Activated CD8-positive, alpha-beta T cell treated with anti-CD3 and anti-CD28 coated beads for 36 hours (primary cell): ENCODE results near the gene SNCG. TPM values are rescaled to one million over a fixed set of nuclear protein-coding genes. Genes with fewer than 3 reads are reported as not detected.
"Not testable (repeated sequence)": the region's sequence is repeated elsewhere in the genome, so short reads cannot be mapped to it uniquely, and the experiment has no call there.

Source experiments
- ATAC-seq: fragments of 200-7000 bp; cut with Tn5 transposase; one replicate; pipeline ENCODE4 v1.10.0; 2021; ENCODE audit warnings: mild to moderate bottlenecking, moderate library complexity
- CTCF ChIA-PET: fragments of 350-600 bp; sonication (Branson Sonifier 250); formaldehyde crosslinking; loops from one replicate; lab custom pipeline; 2021; ENCODE audit warnings: antibody characterized with exemption; lab: Charles Lee
- POLR2A ChIA-PET: fragments of 350-600 bp; sonication (Branson Sonifier 250); formaldehyde crosslinking; loops from one replicate; lab custom pipeline; 2021; ENCODE audit warnings: antibody characterized with exemption; lab: Charles Lee
- DNase-seq: peaks from one replicate; pipeline ENCODE4 v3.0.0-alpha.2; 2020
- H3K27ac Mint-ChIP-seq: one replicate; pipeline ENCODE4 v1.8.0; 2021; ENCODE audit warnings: mild to moderate bottlenecking, mixed read lengths
- H3K27me3 Mint-ChIP-seq: one replicate; pipeline ENCODE4 v1.8.0; 2021; ENCODE audit warnings: mixed read lengths
- H3K36me3 Mint-ChIP-seq: one replicate; pipeline ENCODE4 v1.8.0; 2021; ENCODE audit warnings: low read depth, mixed read lengths
- H3K4me1 Mint-ChIP-seq: one replicate; pipeline ENCODE4 v1.8.0; 2021; ENCODE audit warnings: low read depth, mixed read lengths
- H3K4me3 Mint-ChIP-seq: one replicate; pipeline ENCODE4 v1.8.0; 2021; ENCODE audit warnings: mild to moderate bottlenecking, moderate library complexity, mixed read lengths
- H3K9me3 Mint-ChIP-seq: one replicate; pipeline ENCODE4 v1.8.0; 2021; ENCODE audit warnings: mixed read lengths
- intact Hi-C: fragments of 100-400 bp; cut with micrococcal nuclease; formaldehyde crosslinking; loops from one replicate; pipeline ENCODE4 v1.10.0; 2022
- total RNA-seq, 2 experiments: library from RNA; stranded (reverse); gene quantifications; one replicate each; pipeline ENCODE4 v1.2.3, GENCODE V29; 2021
- TF ChIP-seq, protein P1 (sequence below): fragments of 200-600 bp; IDR thresholded peaks from one replicate; pipeline ENCODE4 v1.8.0; 2022; ENCODE audit warnings: antibody characterized with exemption, mild to moderate bottlenecking

The SNCG gene
- total RNA-seq, 2 experiments from 2014 or later = not detected

DNA sequence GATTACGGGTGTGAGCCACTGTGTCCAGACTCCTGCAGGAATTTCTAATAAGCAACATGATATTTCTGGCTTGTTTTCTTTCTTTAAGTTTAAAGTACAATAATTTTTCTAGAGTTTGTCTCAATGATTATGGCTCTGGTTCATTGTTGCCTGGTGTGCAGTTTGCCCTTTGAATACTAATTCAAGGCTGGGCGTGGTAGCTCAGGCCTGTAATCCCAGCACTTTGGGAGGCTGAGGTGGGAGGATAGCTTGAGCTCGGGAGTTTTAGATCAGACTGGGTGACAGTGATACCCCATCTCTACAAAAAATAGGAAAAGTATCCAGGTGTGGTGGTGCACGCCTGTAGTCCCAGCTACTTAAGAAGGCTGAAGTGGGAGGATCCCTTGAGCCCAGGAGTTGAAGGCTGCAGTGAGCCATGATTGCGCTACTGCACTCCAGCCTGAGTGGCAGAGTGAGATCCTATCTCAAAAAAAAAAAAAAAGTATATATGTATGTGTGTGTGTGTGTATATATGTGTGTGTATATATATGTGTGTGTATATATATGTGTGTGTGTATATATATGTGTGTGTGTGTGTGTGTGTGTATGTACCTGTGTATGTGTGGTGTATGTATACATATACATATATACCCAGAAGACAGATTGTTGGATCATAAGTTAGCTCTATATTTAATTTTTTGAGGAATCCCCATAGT, 18.1 kb downstream of the SNCG start:
- Mint-ChIP-seq H3K9me3 (no peaks in the 10 kb centered on the region), H3K4me3 (no peak overlapping the region), H3K27ac (no peak overlapping the region), H3K27me3 (peaks cover 2% of the 10 kb centered on the region), H3K36me3 (no peaks in the 10 kb centered on the region), H3K4me1 (peaks cover 4% of the 10 kb centered on the region)
- DNase-seq (no peak), ATAC-seq (no peak)
- POLR2A ChIA-PET = no interaction called here
- CTCF ChIA-PET = interaction anchor here (1.7 kb wide), 1 partner anchor 10 kb away, joined by 4 read pairs; no protein-coding TSS in a partner anchor
- TF ChIP-seq, protein P1, sequence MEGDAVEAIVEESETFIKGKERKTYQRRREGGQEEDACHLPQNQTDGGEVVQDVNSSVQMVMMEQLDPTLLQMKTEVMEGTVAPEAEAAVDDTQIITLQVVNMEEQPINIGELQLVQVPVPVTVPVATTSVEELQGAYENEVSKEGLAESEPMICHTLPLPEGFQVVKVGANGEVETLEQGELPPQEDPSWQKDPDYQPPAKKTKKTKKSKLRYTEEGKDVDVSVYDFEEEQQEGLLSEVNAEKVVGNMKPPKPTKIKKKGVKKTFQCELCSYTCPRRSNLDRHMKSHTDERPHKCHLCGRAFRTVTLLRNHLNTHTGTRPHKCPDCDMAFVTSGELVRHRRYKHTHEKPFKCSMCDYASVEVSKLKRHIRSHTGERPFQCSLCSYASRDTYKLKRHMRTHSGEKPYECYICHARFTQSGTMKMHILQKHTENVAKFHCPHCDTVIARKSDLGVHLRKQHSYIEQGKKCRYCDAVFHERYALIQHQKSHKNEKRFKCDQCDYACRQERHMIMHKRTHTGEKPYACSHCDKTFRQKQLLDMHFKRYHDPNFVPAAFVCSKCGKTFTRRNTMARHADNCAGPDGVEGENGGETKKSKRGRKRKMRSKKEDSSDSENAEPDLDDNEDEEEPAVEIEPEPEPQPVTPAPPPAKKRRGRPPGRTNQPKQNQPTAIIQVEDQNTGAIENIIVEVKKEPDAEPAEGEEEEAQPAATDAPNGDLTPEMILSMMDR = no peak
- intact Hi-C loops = no loop called here

DNA sequence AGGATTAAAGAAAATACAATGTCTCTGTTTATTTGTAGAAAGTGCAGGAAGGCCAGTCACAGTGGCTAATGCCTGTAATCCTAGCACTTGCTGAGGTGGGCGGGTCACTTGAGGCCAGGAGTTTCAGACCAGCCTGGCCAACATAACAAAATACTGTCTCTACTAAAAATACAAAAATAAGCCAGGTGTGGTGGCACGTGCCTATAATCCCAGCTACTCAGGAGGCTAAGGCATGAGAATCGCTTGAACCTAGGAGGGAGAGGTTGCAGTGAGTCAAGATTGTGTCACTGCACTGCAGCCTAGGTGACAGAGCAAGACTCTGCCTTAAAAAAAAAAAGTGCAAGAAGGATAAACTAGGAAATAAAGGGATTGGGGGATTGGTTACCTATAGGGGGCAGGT, 20.1 kb downstream of the SNCG start:
- H3K27ac Mint-ChIP-seq, intact Hi-C loops, CTCF ChIA-PET, H3K27me3 Mint-ChIP-seq, DNase-seq, H3K4me3 Mint-ChIP-seq, ATAC-seq, H3K4me1 Mint-ChIP-seq, H3K9me3 Mint-ChIP-seq, POLR2A ChIA-PET, H3K36me3 Mint-ChIP-seq: not testable (repeated sequence)

DNA sequence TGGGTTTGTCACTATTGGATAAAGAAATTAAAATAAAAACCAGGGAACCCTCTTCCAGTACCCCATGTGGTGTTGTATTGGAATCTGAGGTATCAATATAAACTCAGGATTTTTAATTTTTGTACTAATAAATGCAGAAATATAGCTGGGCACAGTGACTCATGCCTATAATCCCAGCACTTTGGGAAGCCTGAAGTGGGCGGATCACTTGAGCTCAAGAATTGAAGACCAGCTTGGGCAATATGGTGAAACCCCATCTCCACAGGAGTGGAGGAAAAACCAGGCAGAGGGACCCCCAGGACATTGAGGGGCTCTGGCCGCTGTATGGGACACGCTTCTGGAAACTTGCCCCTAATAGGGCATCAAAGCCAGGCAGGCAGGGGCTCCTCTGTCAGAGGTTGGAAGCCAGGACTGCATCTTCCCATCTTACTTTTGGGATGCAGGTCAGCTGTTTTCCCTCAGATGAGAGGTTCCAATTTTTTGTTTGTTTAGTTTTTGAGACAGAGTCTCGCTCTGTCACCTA, 21.0 kb downstream of the SNCG start:
- ChIA-PET POLR2A (interaction anchor here (0.7 kb wide), 1 partner anchor 8 kb away, joined by 3 read pairs; no protein-coding TSS in a partner anchor), CTCF (no interaction called here)
- Mint-ChIP-seq H3K27ac (no peak overlapping the region), H3K27me3 (peaks cover 5% of the 10 kb centered on the region), H3K36me3 (no peaks in the 10 kb centered on the region), H3K4me1 (no peaks in the 10 kb centered on the region), H3K4me3 (no peak overlapping the region), H3K9me3 (no peaks in the 10 kb centered on the region)
- ATAC-seq (no peak), DNase-seq (no peak)
- TF ChIP-seq, protein P1 = no peak
- intact Hi-C loops = no loop called here

DNA sequence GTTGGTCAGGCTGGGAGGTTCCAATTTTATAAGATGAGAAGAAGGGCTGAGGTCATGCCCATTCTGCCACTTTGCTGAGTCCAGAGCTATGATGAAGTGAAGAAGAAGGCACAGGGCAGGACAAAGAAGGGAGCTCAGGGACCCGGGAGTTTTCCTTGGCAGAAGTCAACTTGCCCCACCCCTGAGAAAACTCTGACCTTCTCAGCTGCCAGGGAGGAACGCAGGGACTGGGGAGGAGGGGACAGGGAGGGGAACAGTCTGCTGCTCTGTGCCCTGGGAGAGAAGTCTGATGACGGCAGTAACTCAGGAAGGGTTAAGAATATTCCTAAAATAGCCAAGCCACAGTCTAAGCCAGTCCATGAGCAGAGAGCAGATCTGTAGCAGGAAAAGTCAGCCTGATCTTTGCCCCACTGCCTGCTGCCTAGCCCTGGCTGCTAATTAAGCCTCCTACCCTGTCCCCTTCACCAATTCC, 21.6 kb downstream of the SNCG start:
- DNase-seq (no peak), ATAC-seq (no peak)
- H3K4me1 Mint-ChIP-seq = no peaks in the 10 kb centered on the region
- no peaks in the 10 kb centered on the region for H3K36me3 Mint-ChIP-seq
- peaks cover 5% of the 10 kb centered on the region for H3K27me3 Mint-ChIP-seq
- intact Hi-C loops = no loop called here
- ChIA-PET POLR2A (interaction anchor here (0.7 kb wide), 1 partner anchor 9 kb away, joined by 3 read pairs; no protein-coding TSS in a partner anchor), CTCF (interaction anchor here (0.8 to 1.0 kb wide), 2 partner anchors 11 to 13 kb away, joined by 3 read pairs; partner anchors contain the start of gene ADIRF)
- TF ChIP-seq, protein P1 = no peak
- no peak overlapping the region for H3K27ac Mint-ChIP-seq
- H3K4me3 Mint-ChIP-seq = no peak overlapping the region
- H3K9me3 Mint-ChIP-seq = no peaks in the 10 kb centered on the region

DNA sequence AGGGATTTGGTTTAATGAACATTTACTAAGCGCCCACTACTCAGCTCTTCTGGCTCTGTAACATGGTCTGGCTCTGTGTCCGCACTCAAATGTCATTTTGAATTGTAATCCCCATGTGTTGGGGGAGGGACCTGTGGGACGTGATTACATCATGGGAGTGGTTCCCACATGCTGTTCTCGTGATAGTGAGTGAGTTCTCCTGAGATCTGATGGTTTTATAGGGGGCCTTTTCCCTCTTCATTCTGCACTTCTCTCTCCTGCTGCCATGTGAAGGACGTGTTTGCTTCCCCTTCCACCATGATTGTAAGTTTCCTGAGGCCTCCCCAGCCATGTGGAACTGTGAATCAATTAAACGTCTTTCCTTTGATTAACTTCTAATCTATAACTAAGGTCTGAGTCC, 22.6 kb downstream of the SNCG start:
- ATAC-seq, H3K9me3 Mint-ChIP-seq, H3K27me3 Mint-ChIP-seq, H3K4me3 Mint-ChIP-seq, H3K36me3 Mint-ChIP-seq, intact Hi-C loops, DNase-seq, POLR2A ChIA-PET, H3K27ac Mint-ChIP-seq, H3K4me1 Mint-ChIP-seq: not testable (repeated sequence)
- CTCF ChIA-PET = interaction anchor here (1.0 kb wide), 1 partner anchor 14 kb away, joined by 3 read pairs; no protein-coding TSS in a partner anchor

DNA sequence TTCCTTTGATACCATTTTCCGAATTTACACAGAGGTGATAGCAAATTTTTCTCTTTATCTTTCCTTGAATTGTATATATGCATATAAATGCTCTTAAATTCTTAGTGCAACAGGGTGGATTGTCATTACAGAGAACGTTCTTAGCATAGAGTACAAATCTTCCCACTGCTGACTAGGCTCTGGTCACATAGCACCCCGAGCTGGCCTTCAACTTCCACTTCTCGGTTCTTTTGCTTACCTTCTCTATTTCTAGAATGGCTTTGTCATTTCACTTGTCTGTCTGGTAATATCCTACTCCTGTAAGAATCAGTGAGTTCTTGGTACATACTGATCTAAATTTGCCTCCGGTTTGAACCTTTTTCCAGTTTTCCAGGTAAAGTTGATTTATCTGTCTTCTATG, 23.3 kb downstream of the SNCG start:
- ChIA-PET CTCF (no interaction called here), POLR2A (no interaction called here)
- intact Hi-C loops = no loop called here
- H3K4me1 Mint-ChIP-seq = no peaks in the 10 kb centered on the region
- H3K27me3 Mint-ChIP-seq = peaks cover 5% of the 10 kb centered on the region
- DNase-seq (no peak), ATAC-seq (no peak)
- H3K9me3 Mint-ChIP-seq = no peaks in the 10 kb centered on the region
- no peak overlapping the region for H3K27ac Mint-ChIP-seq
- no peak overlapping the region for H3K4me3 Mint-ChIP-seq
- TF ChIP-seq, protein P1 = no peak
- no peaks in the 10 kb centered on the region for H3K36me3 Mint-ChIP-seq

DNA sequence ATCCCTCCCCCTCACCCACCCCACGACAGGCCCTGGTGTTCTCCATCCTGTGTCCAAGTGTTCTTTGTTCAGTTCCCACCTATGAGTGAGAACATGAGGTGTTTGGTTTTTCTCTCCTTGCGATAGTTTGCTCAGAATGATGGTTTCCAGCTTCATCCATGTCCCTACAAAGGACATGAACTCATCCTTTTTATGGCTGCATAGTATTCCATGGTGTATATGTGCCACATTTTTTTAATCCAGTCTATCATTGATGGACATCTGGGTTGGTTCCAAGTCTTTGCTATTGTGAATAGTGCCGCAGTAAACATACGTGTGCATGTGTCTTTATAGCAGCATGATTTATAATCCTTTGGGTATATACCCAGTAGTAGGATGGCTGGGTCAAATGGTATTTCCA, 26.1 kb downstream of the SNCG start:
- H3K4me1 Mint-ChIP-seq, H3K9me3 Mint-ChIP-seq, DNase-seq, POLR2A ChIA-PET, H3K4me3 Mint-ChIP-seq, H3K36me3 Mint-ChIP-seq, intact Hi-C loops, CTCF ChIA-PET, H3K27ac Mint-ChIP-seq, ATAC-seq: not testable (repeated sequence)
- peaks cover 11% of the 10 kb centered on the region for H3K27me3 Mint-ChIP-seq
